Lower lobe of right lung (tissue), 2 donors: ENCODE results near the gene SLC17A2. TPM values are rescaled to one million over a fixed set of nuclear protein-coding genes. Genes with fewer than 3 reads are reported as not detected.
"Not testable (repeated sequence)": the region's sequence is repeated elsewhere in the genome, so short reads cannot be mapped to it uniquely, and the experiment has no call there.

Experiments
- ATAC-seq, 2 donors: fragments of 200-7000 bp; cut with Tn5 transposase; one replicate each; pipeline ENCODE4 v1.9.1; 2020 to 2022; ENCODE audit warnings: mild to moderate bottlenecking in 2 of 2, moderate library complexity in 2 of 2
- DNase-seq: peaks from one replicate; pipeline ENCODE4 v3.0.0-alpha.2; 2020
- H3K27ac ChIP-seq: fragments of 200-600 bp; one replicate; pipeline ENCODE4 v1.8.0; 2022
- H3K27me3 ChIP-seq: fragments of 200-600 bp; one replicate; pipeline ENCODE4 v1.8.0; 2022; ENCODE audit warnings: low read depth
- H3K36me3 ChIP-seq: fragments of 200-600 bp; one replicate; pipeline ENCODE4 v1.8.0; 2022; ENCODE audit warnings: mild to moderate bottlenecking
- H3K4me1 ChIP-seq: fragments of 200-600 bp; one replicate; pipeline ENCODE4 v1.8.0; 2022
- H3K4me3 ChIP-seq: fragments of 200-600 bp; one replicate; pipeline ENCODE4 v1.8.0; 2022; ENCODE audit warnings: mild to moderate bottlenecking
- H3K9me3 ChIP-seq: fragments of 200-600 bp; one replicate; pipeline ENCODE4 v1.8.0; 2022
- CTCF ChIP-seq: fragments of 200-600 bp; IDR thresholded peaks from one replicate; pipeline ENCODE4 v1.8.0; 2022; ENCODE audit warnings: antibody characterized with exemption, mild to moderate bottlenecking
- intact Hi-C: fragments of 100-400 bp; cut with DNase I; formaldehyde crosslinking; loops from one replicate; pipeline ENCODE4 v1.11.0; 2022
- total RNA-seq: library from RNA; stranded (reverse); fragmentation: NEBNext Ultra II Directional; extraction: Animal tissue kit (Norgen Biotek cat#: 25700); gene quantifications from one replicate; pipeline ENCODE4 v1.2.1, GENCODE V29; 2021
- donor health status: DM: no; HTN: yes; CAD: no; lungs with severe emphysema.

The SLC17A2 gene
- total RNA-seq, 1 donor from 2014 or later = not detected

GRCh38 chr6:25934156-25934555 lies 3.7 kb upstream of the SLC17A2 start:
- Histone ChIP-seq H3K27ac (no peak overlapping the region), H3K27me3 (no peaks in the 10 kb centered on the region), H3K4me1 (no peaks in the 10 kb centered on the region), H3K36me3 (no peaks in the 10 kb centered on the region), H3K9me3 (no peaks in the 10 kb centered on the region), H3K4me3 (no peak overlapping the region)
- DNase-seq (no peak), ATAC-seq (no peak)
- intact Hi-C loops = no loop called here
- TF ChIP-seq CTCF = no peak

- H3K4me3 ChIP-seq = no peak overlapping the region
- intact Hi-C loops = no loop called here
- TF ChIP-seq CTCF = no peak
- no peaks in the 10 kb centered on the region for H3K36me3 ChIP-seq
- H3K4me1 ChIP-seq = no peaks in the 10 kb centered on the region
- no peaks in the 10 kb centered on the region for H3K9me3 ChIP-seq
- ATAC-seq (no peak), DNase-seq (no peak)
- H3K27ac ChIP-seq = no peak overlapping the region
- H3K27me3 ChIP-seq = no peaks in the 10 kb centered on the region
Observed at GRCh38 chr6:25931411-25931709, 869 bp upstream of the SLC17A2 start.

- H3K9me3 ChIP-seq, H3K4me1 ChIP-seq, intact Hi-C loops, H3K36me3 ChIP-seq, DNase-seq, H3K4me3 ChIP-seq, ATAC-seq, H3K27me3 ChIP-seq, H3K27ac ChIP-seq: not testable (repeated sequence)
Observed at GRCh38 chr6:25929785-25930184, 706 bp downstream of the SLC17A2 start.

GRCh38 chr6:25928562-25929324 lies 1.7 kb downstream of the SLC17A2 start:
- intact Hi-C loops = no loop called here

GRCh38 chr6:25927756-25928216 lies 2.7 kb downstream of the SLC17A2 start:
- H3K36me3 ChIP-seq = no peaks in the 10 kb centered on the region
- no peak for DNase-seq
- no peaks in the 10 kb centered on the region for H3K27me3 ChIP-seq
- no peak for TF ChIP-seq CTCF
- no peaks in the 10 kb centered on the region for H3K9me3 ChIP-seq
- intact Hi-C loops = no loop called here
- H3K4me3 ChIP-seq = no peak overlapping the region
- H3K27ac ChIP-seq = no peak overlapping the region
- no peak for ATAC-seq
- no peaks in the 10 kb centered on the region for H3K4me1 ChIP-seq

More at GRCh38 chr6:25928562-25929324, 1.7 kb downstream of the SLC17A2 start:
- H3K4me3 ChIP-seq = no peak overlapping the region
- no peaks in the 10 kb centered on the region for H3K36me3 ChIP-seq
- H3K4me1 ChIP-seq = no peaks in the 10 kb centered on the region
- H3K27me3 ChIP-seq = no peaks in the 10 kb centered on the region
- no peaks in the 10 kb centered on the region for H3K9me3 ChIP-seq
- no peak for ATAC-seq
- no peak for TF ChIP-seq CTCF
- no peak for DNase-seq
- H3K27ac ChIP-seq = no peak overlapping the region

GRCh38 chr6:25927178-25927577 lies 3.3 kb downstream of the SLC17A2 start:
- no peak overlapping the region for H3K27ac ChIP-seq
- ATAC-seq (no peak), DNase-seq (no peak)
- H3K27me3 ChIP-seq = no peaks in the 10 kb centered on the region
- no peaks in the 10 kb centered on the region for H3K36me3 ChIP-seq
- no peaks in the 10 kb centered on the region for H3K4me1 ChIP-seq
- intact Hi-C loops = no loop called here
- H3K4me3 ChIP-seq = no peak overlapping the region
- H3K9me3 ChIP-seq = no peaks in the 10 kb centered on the region
- TF ChIP-seq CTCF = no peak
